IMR-90 (cell line): ENCODE data around the gene CDH22. TPM values are rescaled to one million over a fixed set of nuclear protein-coding genes. Genes with fewer than 3 reads are reported as not detected.

Experiments
- ATAC-seq: fragments of 200-7000 bp; cut with Tn5 transposase; 2 replicates; pipeline ENCODE4 v1.9.1; 2020; ENCODE audit warnings: low read depth, mild to moderate bottlenecking, moderate library complexity
- BruUV-seq: library from RNA; stranded (reverse); fragments of 400-500 nt; replicated peaks from 2 replicates; lab custom pipeline; 2021; lab: Mats Ljungman, UMichigan
- CTCF ChIA-PET: fragments of 300-600 bp; formaldehyde crosslinking; extraction: SDS; loops from one replicate; lab custom pipeline; 2021; ENCODE audit warnings: antibody characterized with exemption; lab: Yijun Ruan, JAX
- POLR2A ChIA-PET: fragments of 300-600 bp; sonication (Branson Sonifier 250); formaldehyde crosslinking; loops from one replicate; lab custom pipeline; 2022; ENCODE audit warnings: antibody characterized with exemption; ENCODE audit not compliant: unreplicated experiment; lab: Charles Lee
- DNase-seq: peaks from one replicate; pipeline ENCODE4 v3.0.0; 2013
- H2AFZ ChIP-seq: replicated peaks from 2 replicates; pipeline ENCODE3; 2013; ENCODE audit warnings: low read length, mild to moderate bottlenecking; ENCODE audit not compliant: poor library complexity
- H2AK5ac ChIP-seq: 2 replicates; pipeline ENCODE4 v1.6.1; 2013; ENCODE audit warnings: low read depth, low read length, inconsistent platforms
- H2AK9ac ChIP-seq: replicated peaks from 2 replicates; pipeline ENCODE3; 2013; ENCODE audit warnings: mild to moderate bottlenecking, low read depth, low read length, moderate library complexity; ENCODE audit not compliant: poor library complexity
- H2BK120ac ChIP-seq: 2 replicates; pipeline ENCODE4 v1.6.1; 2013; ENCODE audit warnings: low read depth, low read length, inconsistent platforms
- H2BK15ac ChIP-seq: 3 replicates; pipeline ENCODE4 v1.6.1; 2013; ENCODE audit warnings: low read depth, low read length, inconsistent platforms
- H2BK20ac ChIP-seq: 2 replicates; pipeline ENCODE4 v1.6.1; 2013; ENCODE audit warnings: low read depth, mild to moderate bottlenecking, inconsistent platforms, low read length, moderate library complexity
- H2BK5ac ChIP-seq: 2 replicates; pipeline ENCODE4 v1.6.1; 2013; ENCODE audit warnings: mild to moderate bottlenecking, low read depth, low read length, inconsistent platforms; ENCODE audit not compliant: poor library complexity, severe bottlenecking
- H3K14ac ChIP-seq: replicated peaks from 2 replicates; pipeline ENCODE4 v1.6.1; 2013; ENCODE audit warnings: low read depth, low read length, inconsistent platforms
- H3K18ac ChIP-seq: 2 replicates; pipeline ENCODE4 v1.6.1; 2013; ENCODE audit warnings: low read depth, low read length, control low read depth
- H3K23ac ChIP-seq: 2 replicates; pipeline ENCODE4 v1.6.1; 2013; ENCODE audit warnings: low read depth, low read length, inconsistent platforms
- H3K27ac ChIP-seq: 2 replicates; pipeline ENCODE4 v1.5.1; 2013; ENCODE audit warnings: mild to moderate bottlenecking, control low read depth, low read length; ENCODE audit not compliant: insufficient read depth
- H3K27me3 ChIP-seq: 2 replicates; pipeline ENCODE4 v1.6.1; 2013; ENCODE audit warnings: low read length; ENCODE audit not compliant: control insufficient read depth, insufficient read depth
- H3K36me3 ChIP-seq: 2 replicates; pipeline ENCODE4 v1.6.1; 2013; ENCODE audit warnings: low read length, mixed read lengths; ENCODE audit not compliant: control insufficient read depth, insufficient read depth
- H3K4ac ChIP-seq: 2 replicates; pipeline ENCODE4 v1.6.1; 2013; ENCODE audit warnings: low read depth, low read length, inconsistent platforms
- H3K4me1 ChIP-seq: 2 replicates; pipeline ENCODE4 v1.6.1; 2013; ENCODE audit warnings: low read length, mixed read lengths; ENCODE audit not compliant: control insufficient read depth, insufficient read depth
- H3K4me2 ChIP-seq: 2 replicates; pipeline ENCODE4 v1.6.1; 2013; ENCODE audit warnings: low read depth, mild to moderate bottlenecking, control low read depth, low read length, moderate library complexity
- H3K4me3 ChIP-seq: 2 replicates; pipeline ENCODE4 v1.5.1; 2013; ENCODE audit warnings: low read depth, mild to moderate bottlenecking, control low read depth, low read length, moderate library complexity; ENCODE audit not compliant: insufficient read depth
- H3K56ac ChIP-seq: 2 replicates; pipeline ENCODE4 v1.6.1; 2013; ENCODE audit warnings: low read length, inconsistent platforms; ENCODE audit not compliant: insufficient read depth; ENCODE audit errors: extremely low read depth
- H3K79me1 ChIP-seq, 2 experiments: 2 replicates each; pipeline ENCODE4 v1.6.1; 2013; ENCODE audit warnings: low read length in 2 of 2, inconsistent platforms in 1 of 2, low read depth in 1 of 2
- H3K9ac ChIP-seq: 2 replicates; pipeline ENCODE4 v1.6.1; 2013; ENCODE audit warnings: low read depth, low read length, control low read depth
- H3K9me1 ChIP-seq: 2 replicates; pipeline ENCODE4 v1.6.1; 2013; ENCODE audit warnings: low read length, inconsistent platforms; ENCODE audit not compliant: insufficient read depth
- H3K9me3 ChIP-seq: 2 replicates; pipeline ENCODE4 v1.6.1; 2013; ENCODE audit warnings: low read length; ENCODE audit not compliant: control insufficient read depth, insufficient read depth
- H4K20me1 ChIP-seq: 2 replicates; pipeline ENCODE4 v1.6.1; 2013; ENCODE audit warnings: low read length, inconsistent platforms; ENCODE audit not compliant: insufficient read depth
- H4K5ac ChIP-seq: 2 replicates; pipeline ENCODE4 v1.6.1; 2013; ENCODE audit warnings: mild to moderate bottlenecking, low read depth, low read length, control low read depth
- H4K8ac ChIP-seq, 2 experiments: 2 replicates each; pipeline ENCODE4 v1.6.1; 2013; ENCODE audit warnings: low read depth in 2 of 2, low read length in 2 of 2, control low read depth in 1 of 2, inconsistent platforms in 1 of 2
- H4K91ac ChIP-seq: 2 replicates; pipeline ENCODE4 v1.6.1; 2013; ENCODE audit warnings: low read depth, low read length, inconsistent platforms; ENCODE audit not compliant: insufficient read depth
- BHLHE40 ChIP-seq: fragments of 150-350 bp; IDR thresholded peaks from 2 replicates; pipeline ENCODE4 v1.6.1; 2016; ENCODE audit warnings: mild to moderate bottlenecking, low read depth, low read length
- CEBPB ChIP-seq: IDR thresholded peaks from 2 replicates; pipeline ENCODE4 v1.6.1; 2012; ENCODE audit warnings: low read depth, low read length, improper control_type of control experiment
- MAFK ChIP-seq: IDR thresholded peaks from 2 replicates; pipeline ENCODE4 v1.6.1; 2012; ENCODE audit warnings: low read depth, low read length, improper control_type of control experiment
- MXI1 ChIP-seq: IDR thresholded peaks from 2 replicates; pipeline ENCODE4 v1.6.1; 2012; ENCODE audit warnings: low read depth, mild to moderate bottlenecking, low read length, moderate library complexity, borderline replicate concordance
- NFE2L2 ChIP-seq: fragments of 150-350 bp; IDR thresholded peaks from 2 replicates; pipeline ENCODE4 v1.6.1; 2016; ENCODE audit warnings: low read depth, mild to moderate bottlenecking, low read length
- POLR2A ChIP-seq: IDR thresholded peaks from 2 replicates; pipeline ENCODE4 v1.6.1; 2012; ENCODE audit warnings: mild to moderate bottlenecking, low read depth, low read length
- RAD21 ChIP-seq: IDR thresholded peaks from 2 replicates; pipeline ENCODE4 v1.6.1; 2012; ENCODE audit warnings: low read length, improper control_type of control experiment
- RFX5 ChIP-seq: IDR thresholded peaks from 2 replicates; pipeline ENCODE4 v1.8.0; 2012; ENCODE audit warnings: low read depth, mild to moderate bottlenecking, low read length, moderate library complexity
- SMC3 ChIP-seq: fragments of 150-350 bp; IDR thresholded peaks from 2 replicates; pipeline ENCODE4 v1.6.1; 2016; ENCODE audit warnings: low read depth, mild to moderate bottlenecking, antibody characterized with exemption, low read length, moderate library complexity
- WGBS, 2 experiments: methylation state at CpG; one replicate each; pipeline versions ENCODE4 v1.1.5 to v1.1.7; 2013; ENCODE audit warnings: missing lambda C conversion rate in 2 of 2; ENCODE audit not compliant: insufficient read length in 1 of 2; ENCODE audit errors: extremely low coverage in 2 of 2; 5-methylcytosine and 5-hydroxymethylcytosine counted together
- dilution Hi-C: fragments of 300-500 bp; cut with HindIII; formaldehyde crosslinking; loops from one replicate; pipeline ENCODE4 v1.14.3; 2018; ENCODE audit warnings: low sequenced_read_pairs; ENCODE audit not compliant: unreplicated experiment
- in situ Hi-C: fragments of 300-500 bp; cut with MboI; formaldehyde crosslinking; loops from 3 replicates; pipeline ENCODE4 v1.14.3; 2019; ENCODE audit warnings: low sequenced_read_pairs, inconsistent platforms, mixed read lengths
- intact Hi-C: fragments of 100-400 bp; cut with micrococcal nuclease; formaldehyde crosslinking; loops from 2 replicates; pipeline ENCODE4 v1.10.0; 2022
- polyA plus RNA-seq, 3 experiments: library from polyadenylated mRNA; depleted of rRNA; stranded (reverse); fragments of >200 nt; gene quantifications; 2 replicates each; pipeline ENCODE4 v1.2.3, GENCODE V29; 2012; ENCODE audit warnings: low replicate concordance in 1 of 3
- total RNA-seq: library from RNA; depleted of rRNA; stranded (reverse); fragments of >200 nt; gene quantifications from 2 replicates; pipeline ENCODE4 v1.2.3, GENCODE V29; 2012
- TF ChIP-seq, protein P1 (sequence below): fragments of 150-350 bp; IDR thresholded peaks from 2 replicates; pipeline ENCODE4 v1.6.1; 2017; ENCODE audit warnings: mild to moderate bottlenecking, antibody characterized with exemption, low read length, low read depth

CDH22 gene
- total and polyA plus RNA-seq, 2 of the 4 experiments (the other 2 are of a cell fraction), result not detected

DNA sequence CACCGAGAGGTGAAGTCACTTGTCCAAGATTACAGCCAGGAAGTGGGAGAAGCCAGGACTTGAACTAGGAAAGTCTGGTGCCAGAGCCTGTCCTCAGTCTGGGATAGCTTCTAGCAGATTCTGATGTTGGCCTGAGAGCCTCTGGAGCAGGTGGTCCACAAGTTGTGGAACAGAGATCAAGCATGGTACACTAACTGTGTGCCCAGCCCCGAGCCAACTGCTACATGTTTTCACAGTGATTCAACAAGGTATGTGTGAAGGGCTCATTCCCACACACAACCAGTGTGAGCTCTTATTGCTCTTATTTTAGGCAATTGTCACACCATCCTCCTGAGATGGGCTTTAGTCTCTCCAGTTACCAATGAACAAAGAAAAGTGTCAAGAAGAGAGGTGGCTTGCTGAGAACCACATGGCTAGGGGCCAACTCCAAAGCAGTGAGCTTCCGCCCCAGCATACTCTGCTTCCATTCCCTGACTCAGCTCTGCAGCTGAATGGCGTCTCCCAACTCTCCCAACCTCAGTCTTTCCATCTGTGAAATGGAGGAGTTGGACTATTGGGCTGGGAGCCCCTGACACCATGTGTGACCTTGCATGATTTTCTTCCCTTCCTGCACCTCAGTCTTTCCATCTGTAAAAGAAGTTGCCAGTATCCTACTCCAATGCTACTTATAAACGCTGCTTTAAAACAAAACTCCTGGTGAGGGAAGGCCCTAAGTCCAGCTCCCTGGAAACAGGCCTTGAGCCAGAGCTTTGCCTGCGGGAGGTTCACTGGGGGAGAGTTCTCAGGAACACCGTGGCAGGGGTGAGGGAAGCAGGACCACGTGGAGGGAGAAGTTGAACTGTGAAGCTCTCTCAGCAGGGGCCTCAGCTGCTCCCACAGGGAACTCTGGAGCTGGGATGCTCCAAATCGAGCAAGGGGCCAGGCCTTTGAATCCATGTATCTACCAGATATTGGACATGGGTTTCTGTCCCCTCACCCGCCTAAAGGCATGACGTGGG is 40.9 kb downstream of the CDH22 start:
- H2AK9ac ChIP-seq, result no peak overlapping the region
- H2BK120ac ChIP-seq, result no peak overlapping the region
- no peak overlapping the region for H3K56ac ChIP-seq
- WGBS, 2 experiments, result no CpG with 5 or more reads among the region's 11 CpGs
- H2BK20ac ChIP-seq, result no peak overlapping the region
- no peak overlapping the region for H4K8ac ChIP-seq
- H3K9me1 ChIP-seq, result no peaks in the 10 kb centered on the region
- H2BK15ac ChIP-seq, result no peak overlapping the region
- dilution Hi-C loops (no loop called here), intact Hi-C loops (no loop called here), in situ Hi-C loops (no loop called here)
- no peak overlapping the region for H3K18ac ChIP-seq
- no TSS peak for BruUV-seq
- H3K9me3 ChIP-seq, result no peaks in the 10 kb centered on the region
- no peak overlapping the region for H3K14ac ChIP-seq
- no peak overlapping the region for H2AK5ac ChIP-seq
- H2AFZ ChIP-seq, result no peak overlapping the region
- no peaks in the 10 kb centered on the region for H3K4me1 ChIP-seq
- no peaks in the 10 kb centered on the region for H3K36me3 ChIP-seq
- H2BK5ac ChIP-seq, result no peak overlapping the region
- ATAC-seq (no peak), DNase-seq (no peak)
- no peak overlapping the region for H3K4me2 ChIP-seq
- H3K27me3 ChIP-seq, result peaks cover 16% of the 10 kb centered on the region
- ChIA-PET CTCF (interaction anchor here (0.5 to 0.6 kb wide), 2 partner anchors 9 to 315 kb away, joined by 3 read pairs; no protein-coding TSS in a partner anchor), POLR2A (no interaction called here)
- H3K4ac ChIP-seq, result no peak overlapping the region
- no peak overlapping the region for H4K5ac ChIP-seq
- H4K20me1 ChIP-seq, result no peaks in the 10 kb centered on the region; the same call in 1 of the 2 replicates
- H3K4me3 ChIP-seq, result no peak overlapping the region
- no peak overlapping the region for H3K27ac ChIP-seq
- H3K23ac ChIP-seq, result no peak overlapping the region
- no peak for TF ChIP-seq RFX5
- TF ChIP-seq POLR2A, result no peak
- no peak for TF ChIP-seq NFE2L2
- no peak for TF ChIP-seq RAD21
- TF ChIP-seq CEBPB, result no peak
- TF ChIP-seq, protein P1, sequence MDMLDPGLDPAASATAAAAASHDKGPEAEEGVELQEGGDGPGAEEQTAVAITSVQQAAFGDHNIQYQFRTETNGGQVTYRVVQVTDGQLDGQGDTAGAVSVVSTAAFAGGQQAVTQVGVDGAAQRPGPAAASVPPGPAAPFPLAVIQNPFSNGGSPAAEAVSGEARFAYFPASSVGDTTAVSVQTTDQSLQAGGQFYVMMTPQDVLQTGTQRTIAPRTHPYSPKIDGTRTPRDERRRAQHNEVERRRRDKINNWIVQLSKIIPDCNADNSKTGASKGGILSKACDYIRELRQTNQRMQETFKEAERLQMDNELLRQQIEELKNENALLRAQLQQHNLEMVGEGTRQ, result no peak
- no peak for TF ChIP-seq MXI1
- TF ChIP-seq SMC3, result no peak
- TF ChIP-seq BHLHE40, result no peak
- no peak for TF ChIP-seq MAFK
- H3K79me1 ChIP-seq, result no peaks in the 10 kb centered on the region
- H4K91ac ChIP-seq, result no peak overlapping the region
- H3K9ac ChIP-seq, result no peak overlapping the region
